Stomach smooth muscle (tissue), 2 donors: ENCODE measurements around the gene ACSL3.
"Not testable (repeated sequence)": the region's sequence is repeated elsewhere in the genome, so short reads cannot be mapped to it uniquely, and the experiment has no call there.

ENCODE experiments used
- H3K27ac ChIP-seq: one replicate; pipeline ENCODE4 v1.7.0; 2013; ENCODE audit warnings: mild to moderate bottlenecking, low read length, inconsistent platforms
- H3K27me3 ChIP-seq, 2 donors: one replicate each; pipeline ENCODE4 v1.7.0; 2013; ENCODE audit warnings: low read length in 2 of 2; ENCODE audit not compliant: insufficient read depth in 2 of 2, control insufficient read depth in 1 of 2
- H3K36me3 ChIP-seq, 2 donors: one replicate each; pipeline ENCODE4 v1.7.0; 2013; ENCODE audit warnings: low read length in 2 of 2; ENCODE audit not compliant: control insufficient read depth in 2 of 2, insufficient read depth in 2 of 2
- H3K4me1 ChIP-seq: one replicate; pipeline ENCODE4 v1.7.0; 2013; ENCODE audit warnings: low read length; ENCODE audit not compliant: control insufficient read depth, insufficient read depth
- H3K4me3 ChIP-seq, 2 donors: one replicate each; pipeline ENCODE4 v1.7.0; 2013; ENCODE audit warnings: low read length in 2 of 2
- H3K9ac ChIP-seq, 2 donors: one replicate each; pipeline ENCODE4 v1.7.0; 2013; ENCODE audit warnings: low read length in 2 of 2, mild to moderate bottlenecking in 1 of 2
- H3K9me3 ChIP-seq, 2 donors: one replicate each; pipeline ENCODE4 v1.7.0; 2013; ENCODE audit warnings: low read length in 2 of 2; ENCODE audit not compliant: control insufficient read depth in 2 of 2
- donor health status: healthy.
- donor health status: Pancreatic carcinoma.

The ACSL3 gene

GRCh38 chr2:222868560-222869251, 7.9 kb downstream of the ACSL3 start:
- H3K27me3 ChIP-seq, H3K27ac ChIP-seq: not testable (repeated sequence)

GRCh38 chr2:222869252-222869560, 8.4 kb downstream of the ACSL3 start:
- Histone ChIP-seq H3K4me3 (no peak overlapping the region), H3K4me1 (peaks cover 9% of the 10 kb centered on the region), H3K27me3 (no peaks in the 10 kb centered on the region), H3K9ac (no peak overlapping the region), H3K27ac (no peak overlapping the region), H3K9me3 (no peaks in the 10 kb centered on the region), H3K36me3 (no peaks in the 10 kb centered on the region)

More at GRCh38 chr2:222868560-222869251, 7.9 kb downstream of the ACSL3 start:
- H3K9ac ChIP-seq, H3K36me3 ChIP-seq, H3K4me3 ChIP-seq, H3K9me3 ChIP-seq: not testable (repeated sequence)
- H3K4me1 ChIP-seq = peaks cover 14% of the 10 kb centered on the region

- Histone ChIP-seq H3K9me3 (no peaks in the 10 kb centered on the region), H3K27ac (no peak overlapping the region), H3K36me3 (no peaks in the 10 kb centered on the region), H3K9ac (no peak overlapping the region), H3K4me3 (no peak overlapping the region), H3K4me1 (peaks cover 3% of the 10 kb centered on the region), H3K27me3 (no peaks in the 10 kb centered on the region)
These were observed 10.5 kb downstream of the ACSL3 start for GRCh38 chr2:222871291-222871690.

GRCh38 chr2:222872551-222872950, 11.7 kb downstream of the ACSL3 start:
- no peak overlapping the region for H3K4me3 ChIP-seq
- H3K27ac ChIP-seq = no peak overlapping the region
- H3K9ac ChIP-seq = no peak overlapping the region
- no peaks in the 10 kb centered on the region for H3K27me3 ChIP-seq
- peaks cover 3% of the 10 kb centered on the region for H3K4me1 ChIP-seq
- H3K9me3 ChIP-seq = no peaks in the 10 kb centered on the region
- H3K36me3 ChIP-seq = no peaks in the 10 kb centered on the region

- Histone ChIP-seq H3K9ac (no peak overlapping the region), H3K36me3 (no peaks in the 10 kb centered on the region), H3K27me3 (no peaks in the 10 kb centered on the region), H3K4me3 (no peak overlapping the region), H3K27ac (no peak overlapping the region), H3K4me1 (no peaks in the 10 kb centered on the region), H3K9me3 (no peaks in the 10 kb centered on the region)
These were observed 14.6 kb downstream of the ACSL3 start for GRCh38 chr2:222875482-222875881.

- Histone ChIP-seq H3K27me3 (no peaks in the 10 kb centered on the region), H3K4me1 (no peaks in the 10 kb centered on the region), H3K9ac (no peak overlapping the region), H3K27ac (no peak overlapping the region), H3K9me3 (no peaks in the 10 kb centered on the region), H3K36me3 (no peaks in the 10 kb centered on the region), H3K4me3 (no peak overlapping the region)
These were observed 16.1 kb downstream of the ACSL3 start for GRCh38 chr2:222876947-222877346.

GRCh38 chr2:222877556-222878300, 16.9 kb downstream of the ACSL3 start:
- Histone ChIP-seq H3K36me3 (no peaks in the 10 kb centered on the region), H3K9ac (no peak overlapping the region), H3K4me1 (no peaks in the 10 kb centered on the region), H3K27ac (no peak overlapping the region), H3K4me3 (no peak overlapping the region), H3K9me3 (no peaks in the 10 kb centered on the region), H3K27me3 (no peaks in the 10 kb centered on the region)

- H3K27me3 ChIP-seq = no peaks in the 10 kb centered on the region
- H3K9me3 ChIP-seq = no peaks in the 10 kb centered on the region
- H3K36me3 ChIP-seq = no peaks in the 10 kb centered on the region
- no peak overlapping the region for H3K9ac ChIP-seq
- no peak overlapping the region for H3K27ac ChIP-seq
- no peaks in the 10 kb centered on the region for H3K4me1 ChIP-seq
- no peak overlapping the region for H3K4me3 ChIP-seq
These were observed 17.6 kb downstream of the ACSL3 start for GRCh38 chr2:222878301-222878876.

GRCh38 chr2:222878877-222879603, 18.2 kb downstream of the ACSL3 start:
- Histone ChIP-seq H3K9me3 (no peaks in the 10 kb centered on the region), H3K27ac (no peak overlapping the region), H3K4me3 (no peak overlapping the region), H3K9ac (no peak overlapping the region), H3K36me3 (no peaks in the 10 kb centered on the region), H3K4me1 (peaks cover 2% of the 10 kb centered on the region), H3K27me3 (no peaks in the 10 kb centered on the region)

GRCh38 chr2:222879604-222879933, 18.7 kb downstream of the ACSL3 start:
- Histone ChIP-seq H3K4me3 (no peak overlapping the region), H3K36me3 (no peaks in the 10 kb centered on the region), H3K27me3 (no peaks in the 10 kb centered on the region), H3K27ac (no peak overlapping the region), H3K9me3 (no peaks in the 10 kb centered on the region), H3K4me1 (peaks cover 7% of the 10 kb centered on the region), H3K9ac (no peak overlapping the region)
